HG03103 (cell line): Measurements from ENCODE around the gene COA8.

Source experiments
- ATAC-seq: cut with Tn5 transposase; IDR thresholded peaks from one replicate; pipeline ENCODE4 v1.9.1; 2021; ENCODE audit warnings: low read depth; ENCODE audit not compliant: unreplicated experiment

COA8 gene

GRCh38 chr14:103535891-103536565 lies 26.7 kb upstream of the COA8 start:
- no peak for ATAC-seq

GRCh38 chr14:103536693-103537092 lies 26.1 kb upstream of the COA8 start:
- ATAC-seq = no peak

DNA sequence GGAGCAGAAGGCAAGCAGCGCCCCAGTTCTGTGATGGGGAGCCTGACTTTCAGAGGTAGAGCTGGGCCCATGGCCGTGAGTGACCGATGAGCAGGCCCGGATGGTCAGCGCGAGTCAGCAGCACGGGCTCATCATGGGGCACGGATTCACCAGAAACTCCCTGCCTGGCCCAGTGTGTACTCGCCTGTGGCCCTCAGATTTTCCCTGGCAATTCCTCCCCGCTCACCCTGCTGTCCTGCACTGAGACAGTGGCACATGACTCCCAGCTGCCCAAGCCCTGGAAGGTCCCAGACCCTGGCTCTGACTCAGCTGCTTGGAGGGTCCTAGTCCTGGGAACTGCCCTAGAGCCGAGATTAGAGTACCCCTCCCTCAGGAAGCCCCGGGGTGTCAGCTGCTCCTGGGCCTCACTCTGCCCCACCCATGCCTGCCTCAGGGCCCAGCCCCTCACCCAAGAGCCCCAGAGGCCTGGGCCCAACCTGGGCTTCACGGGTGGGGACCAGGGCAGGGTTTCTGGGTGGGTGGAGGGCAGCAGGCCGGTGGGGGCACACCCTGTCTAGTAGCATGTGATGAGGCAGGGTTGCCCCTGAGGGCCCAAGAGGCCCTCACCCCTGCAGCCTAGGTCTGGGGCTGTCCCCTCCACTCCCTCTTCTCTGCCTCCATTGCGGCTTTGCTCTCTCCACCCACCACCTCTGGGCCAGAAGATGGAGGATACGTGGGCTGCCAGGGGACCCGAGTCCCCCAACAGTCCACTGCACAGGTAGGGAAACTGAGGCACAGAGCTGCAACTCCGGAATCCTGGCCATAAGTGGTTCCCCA lies 25.4 kb upstream of the COA8 start:
- ATAC-seq = no peak

GRCh38 chr14:103538291-103539055 lies 24.3 kb upstream of the COA8 start:
- ATAC-seq = no peak

DNA sequence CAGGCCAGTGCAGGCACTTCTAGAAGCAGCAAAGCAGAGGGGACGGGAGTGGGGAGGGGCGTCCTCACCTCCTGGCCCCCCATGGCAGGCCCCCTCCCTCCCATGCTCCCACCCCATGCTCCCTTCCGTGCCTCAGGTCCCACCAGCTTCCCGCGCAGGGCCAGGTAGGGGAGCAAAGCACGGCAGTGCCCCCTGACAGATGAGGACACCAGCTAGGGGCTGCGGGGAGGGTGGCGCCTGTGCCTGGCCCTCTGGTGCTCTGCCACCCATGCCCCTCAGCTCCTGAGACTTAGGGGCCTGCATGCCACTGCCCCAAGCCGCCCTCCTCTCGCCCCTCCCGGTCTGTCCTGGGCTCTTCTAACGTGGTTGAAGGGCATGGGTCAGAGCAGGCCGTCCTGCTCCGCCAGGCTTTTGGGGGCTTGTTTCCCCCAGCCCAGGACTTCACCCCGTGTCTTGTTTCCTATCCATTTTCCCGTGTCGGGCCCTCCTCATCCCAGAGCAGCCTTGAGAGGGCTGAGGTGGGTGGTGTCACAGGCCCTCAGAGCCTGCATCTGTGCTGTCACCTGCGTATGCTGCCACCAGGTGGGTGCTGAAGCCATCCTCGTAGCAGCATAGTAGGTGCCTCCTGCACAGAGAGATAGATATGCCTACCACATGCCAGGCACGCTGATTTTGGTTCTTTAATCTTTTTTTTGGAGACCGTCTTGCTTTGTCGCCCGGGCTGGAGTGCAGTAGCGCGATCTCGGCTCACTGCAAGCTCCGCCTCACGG lies 23.5 kb upstream of the COA8 start:
- ATAC-seq = no peak

- ATAC-seq = no peak
Measured at GRCh38 chr14:103540821-103541708, 21.7 kb upstream of the COA8 start.

- no peak for ATAC-seq
Measured at GRCh38 chr14:103541709-103542604, 20.8 kb upstream of the COA8 start.

DNA sequence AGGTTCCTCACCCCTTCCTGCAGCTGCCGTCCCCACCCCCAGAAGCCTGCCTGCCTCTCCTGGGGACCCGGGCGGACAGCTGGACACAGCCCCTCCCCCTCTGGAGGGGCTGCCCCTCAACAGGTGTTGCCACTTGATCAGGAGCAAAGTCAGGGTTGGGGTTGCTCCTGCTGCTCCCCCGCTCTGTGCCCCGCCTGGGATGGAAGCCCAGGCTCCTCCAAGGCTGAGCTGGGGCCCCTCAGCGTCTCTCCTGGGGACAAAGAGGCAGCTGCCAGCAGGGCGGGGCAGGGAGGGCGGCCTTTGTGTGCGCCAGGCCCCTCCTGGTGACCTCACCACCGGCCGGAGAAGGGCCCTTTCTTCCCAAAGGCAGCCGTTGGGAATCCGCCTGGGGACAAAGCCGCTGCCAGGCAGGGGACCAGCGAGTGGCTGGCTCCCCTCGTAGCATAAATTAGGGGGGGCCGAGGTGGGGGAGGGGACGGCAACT lies 20.1 kb upstream of the COA8 start:
- no peak for ATAC-seq

DNA sequence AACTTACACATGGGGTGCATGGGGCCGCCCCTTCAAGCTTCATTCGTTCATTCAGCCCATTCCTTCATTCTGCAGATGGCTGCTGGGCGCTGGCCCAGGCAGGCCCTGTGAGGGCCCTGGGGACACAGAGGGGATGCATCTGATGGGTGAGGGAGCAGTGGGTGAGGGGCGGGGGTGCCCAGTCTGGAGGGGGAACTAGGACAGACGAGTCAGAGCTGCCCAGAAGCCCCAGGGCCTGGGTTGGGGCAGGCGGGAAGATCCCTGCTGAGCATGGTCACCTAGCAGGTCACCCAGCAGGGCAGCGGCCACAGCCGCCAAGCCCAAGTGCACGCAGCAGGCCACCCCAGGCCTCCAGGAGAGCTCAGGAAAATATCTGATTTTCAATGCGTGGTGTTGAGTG lies 19.6 kb upstream of the COA8 start:
- no peak for ATAC-seq

- no peak for ATAC-seq
Measured at GRCh38 chr14:103543721-103544387, 18.9 kb upstream of the COA8 start.

GRCh38 chr14:103544388-103545218 lies 18.2 kb upstream of the COA8 start:
- ATAC-seq = no peak

- no peak for ATAC-seq
Measured at GRCh38 chr14:103545219-103545914, 17.4 kb upstream of the COA8 start.

GRCh38 chr14:103545915-103546651 lies 16.7 kb upstream of the COA8 start:
- ATAC-seq = no peak

DNA sequence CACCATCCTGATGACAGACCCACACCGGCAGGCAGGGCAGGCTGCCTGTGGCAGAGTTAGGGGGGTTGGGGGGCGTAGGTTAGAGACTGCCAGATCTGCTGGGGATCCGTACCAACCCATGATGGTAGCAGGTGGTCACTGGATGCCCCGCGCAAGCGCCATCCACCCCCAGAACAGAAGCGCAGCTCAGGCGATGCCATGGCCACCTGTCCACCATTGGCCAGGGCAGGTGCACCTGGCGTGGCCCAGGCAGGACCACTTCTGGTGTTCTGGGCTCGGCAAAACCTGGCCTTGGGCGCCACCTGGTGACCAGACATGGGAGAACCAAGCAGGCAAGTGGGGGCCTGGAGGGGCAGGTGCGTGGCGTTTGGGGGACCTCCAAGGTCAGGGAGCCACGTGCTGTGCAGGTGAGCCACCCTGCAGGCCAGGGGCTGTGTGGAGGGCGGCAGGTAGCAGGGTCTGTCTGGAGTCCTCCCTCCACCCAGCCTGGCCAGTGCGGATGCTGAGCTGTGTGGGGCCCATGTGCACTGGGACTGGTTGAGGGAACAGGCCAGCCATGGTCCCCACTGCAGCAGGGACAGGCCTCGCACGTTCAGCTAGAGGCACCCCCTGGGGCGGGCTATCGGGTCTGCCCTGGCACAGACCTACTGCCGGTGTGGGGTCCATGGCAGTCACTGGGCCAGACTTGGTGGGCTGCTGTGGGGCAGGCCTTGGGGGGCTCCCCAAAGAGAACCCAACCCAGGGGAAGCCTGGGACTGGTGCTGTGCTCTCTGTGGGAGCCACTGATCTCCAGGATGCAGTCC lies 15.9 kb upstream of the COA8 start:
- no peak for ATAC-seq

- no peak for ATAC-seq
Measured at GRCh38 chr14:103547455-103547940, 15.3 kb upstream of the COA8 start.
